Measurements from ENCODE around the gene VWA3B.
"Not testable (repeated sequence)": the region's sequence is repeated elsewhere in the genome, so short reads cannot be mapped to it uniquely, and the experiment has no call there.

Gene VWA3B, protein sequence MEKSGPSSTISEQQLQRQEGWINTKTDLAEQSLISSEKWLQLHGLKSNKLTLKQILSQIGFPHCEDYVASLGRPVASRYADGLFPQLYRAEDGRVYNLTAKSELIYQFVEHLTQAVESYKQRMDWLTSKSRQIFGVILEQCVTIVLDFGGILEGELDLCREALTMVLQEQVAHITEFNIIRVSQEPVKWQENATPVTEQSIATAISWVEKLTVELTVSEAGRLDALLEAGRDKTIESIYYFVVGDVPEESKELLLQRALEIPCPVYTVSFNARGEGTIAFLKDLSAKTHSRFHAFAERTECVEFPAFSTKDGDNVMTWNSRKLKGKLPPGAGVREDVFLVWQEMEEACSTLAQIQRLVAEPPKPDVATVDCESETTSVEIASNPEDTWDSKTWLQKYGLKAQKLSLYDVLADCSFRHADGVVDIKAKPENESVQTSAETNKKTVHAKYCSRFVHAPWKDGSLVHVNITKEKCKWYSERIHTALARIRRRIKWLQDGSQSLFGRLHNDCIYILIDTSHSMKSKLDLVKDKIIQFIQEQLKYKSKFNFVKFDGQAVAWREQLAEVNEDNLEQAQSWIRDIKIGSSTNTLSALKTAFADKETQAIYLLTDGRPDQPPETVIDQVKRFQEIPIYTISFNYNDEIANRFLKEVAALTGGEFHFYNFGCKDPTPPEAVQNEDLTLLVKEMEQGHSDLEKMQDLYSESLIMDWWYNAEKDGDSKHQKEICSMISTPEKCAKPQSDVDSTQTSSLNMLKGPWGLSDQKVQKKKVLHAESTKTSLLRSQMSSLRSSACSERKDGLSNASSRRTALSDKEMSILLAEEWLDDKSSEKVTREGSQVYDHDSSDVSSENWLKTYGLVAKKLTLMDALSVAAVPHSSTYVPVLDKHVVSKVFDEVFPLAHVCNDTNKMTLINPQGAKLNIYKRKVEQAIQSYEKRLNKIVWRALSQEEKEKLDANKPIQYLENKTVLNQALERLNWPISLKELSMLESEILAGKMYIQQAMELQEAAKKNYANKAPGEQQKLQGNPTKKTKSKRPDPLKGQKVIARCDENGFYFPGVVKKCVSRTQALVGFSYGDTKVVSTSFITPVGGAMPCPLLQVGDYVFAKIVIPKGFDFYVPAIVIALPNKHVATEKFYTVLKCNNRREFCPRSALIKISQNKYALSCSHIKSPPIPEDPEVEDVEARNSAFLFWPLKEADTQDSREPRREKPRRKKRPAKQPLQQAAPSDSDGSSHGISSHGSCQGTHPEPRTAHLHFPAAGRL (N-terminal part only)

DNA sequence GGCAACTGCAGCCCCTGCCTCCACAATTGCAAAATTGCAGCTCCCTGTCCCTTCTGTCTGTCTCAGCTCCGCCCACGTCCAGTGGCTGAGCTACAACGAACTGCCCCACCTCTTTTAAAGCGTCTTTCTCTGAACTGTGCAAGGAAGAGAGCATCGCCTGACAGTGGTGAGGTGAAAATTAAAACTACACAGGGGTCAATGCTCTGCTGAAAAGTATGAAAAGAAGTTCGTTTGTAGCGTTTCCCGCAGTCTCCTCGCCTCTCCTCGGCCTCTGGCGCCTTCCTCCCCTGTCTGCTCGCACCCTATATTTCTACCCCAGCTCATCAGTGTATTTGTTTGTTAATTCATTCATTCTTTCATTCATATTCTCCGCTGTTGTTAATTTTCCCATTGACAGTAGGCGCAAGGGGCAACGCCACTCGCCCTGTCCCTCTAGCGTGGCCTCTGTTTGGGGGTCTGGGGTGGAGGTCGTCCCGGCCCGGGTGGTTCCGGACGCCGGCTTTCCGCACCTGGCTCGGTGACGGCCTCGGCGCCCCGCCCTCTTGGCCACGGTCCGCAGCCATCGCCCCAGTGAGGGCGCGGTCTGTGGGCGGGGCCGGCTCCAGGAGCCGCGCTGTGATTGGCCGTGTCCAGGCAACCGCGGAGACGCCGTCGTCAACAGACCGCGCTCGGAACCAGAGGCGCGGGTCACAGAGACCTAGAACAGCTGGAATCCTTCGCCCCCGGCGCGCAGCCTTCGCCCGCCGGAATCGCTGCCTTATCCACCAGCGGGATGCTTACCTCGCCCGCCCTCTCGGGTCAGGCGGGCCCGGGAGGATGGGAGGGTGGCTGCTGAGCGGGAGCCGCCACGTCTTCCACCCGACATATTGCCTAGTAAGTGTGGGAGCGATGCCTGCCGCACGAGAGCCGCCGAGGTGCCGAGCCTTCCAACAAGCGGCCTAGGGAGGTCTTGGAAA lies at the start of gene VWA3B:
Gene VWA3B (plus strand): TSS at position 677 of the 956 bp plus-strand sequence. CDS start 5,926 bp downstream, outside the sequence.
- in situ Hi-C loops (cut with MboI; ENCODE audit: low sequenced_read_pairs) = no loop called here

DNA sequence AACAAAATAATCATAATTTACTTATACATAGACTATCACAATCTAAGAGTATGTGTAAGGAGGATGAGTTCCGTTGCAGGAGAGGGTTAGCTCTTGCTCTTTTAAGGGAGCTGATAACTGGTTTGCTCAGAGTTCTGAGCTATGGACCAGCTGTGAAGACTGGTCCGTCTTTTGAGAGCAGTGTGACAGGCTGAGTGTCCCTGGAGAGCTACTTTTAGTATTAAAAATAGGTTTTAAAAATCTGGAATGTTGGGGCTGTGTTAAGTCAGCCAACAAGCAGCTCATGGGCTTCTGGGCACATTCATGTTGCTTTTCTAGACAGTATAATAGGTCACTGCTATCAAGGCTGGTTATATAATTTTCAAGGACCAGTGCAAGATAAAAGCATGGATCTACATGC lies 49.8 kb upstream of the VWA3B start:
- in situ Hi-C loops (cut with MboI; ENCODE audit: low sequenced_read_pairs) = no loop called here

DNA sequence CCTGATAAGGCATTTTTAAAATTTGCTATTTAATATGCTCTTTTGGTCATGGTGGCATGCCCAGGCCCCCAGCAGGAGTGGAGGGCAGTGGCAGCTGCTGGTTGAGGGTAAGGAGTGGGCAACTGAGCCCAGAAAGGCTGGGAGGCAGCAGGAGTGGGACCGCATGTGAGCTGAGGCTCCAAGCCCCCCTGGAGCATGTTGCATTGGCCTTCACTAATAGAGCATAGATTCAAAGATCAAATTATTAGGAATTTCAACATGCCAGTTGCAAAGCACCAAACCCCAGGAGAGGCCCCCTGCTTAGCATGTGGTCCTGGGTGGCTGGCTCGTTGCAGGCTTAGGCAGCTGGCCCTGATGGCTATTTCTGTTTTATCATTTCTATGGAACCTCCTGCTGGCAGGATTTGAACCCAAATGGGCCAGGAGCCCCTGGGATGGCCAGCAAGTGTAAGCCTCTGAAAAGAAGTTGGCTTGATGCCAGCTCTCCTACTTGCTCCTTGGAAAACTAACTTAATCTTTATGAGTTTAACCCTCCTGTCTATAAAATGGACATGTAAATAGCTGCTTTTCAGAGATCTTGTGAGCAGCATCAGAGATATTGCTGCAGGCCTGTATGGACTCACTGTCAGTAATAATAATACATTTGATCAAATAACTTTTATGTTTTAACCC lies 49.2 kb upstream of the VWA3B start:
- in situ Hi-C loops (cut with MboI; ENCODE audit: low sequenced_read_pairs) = no loop called here

DNA sequence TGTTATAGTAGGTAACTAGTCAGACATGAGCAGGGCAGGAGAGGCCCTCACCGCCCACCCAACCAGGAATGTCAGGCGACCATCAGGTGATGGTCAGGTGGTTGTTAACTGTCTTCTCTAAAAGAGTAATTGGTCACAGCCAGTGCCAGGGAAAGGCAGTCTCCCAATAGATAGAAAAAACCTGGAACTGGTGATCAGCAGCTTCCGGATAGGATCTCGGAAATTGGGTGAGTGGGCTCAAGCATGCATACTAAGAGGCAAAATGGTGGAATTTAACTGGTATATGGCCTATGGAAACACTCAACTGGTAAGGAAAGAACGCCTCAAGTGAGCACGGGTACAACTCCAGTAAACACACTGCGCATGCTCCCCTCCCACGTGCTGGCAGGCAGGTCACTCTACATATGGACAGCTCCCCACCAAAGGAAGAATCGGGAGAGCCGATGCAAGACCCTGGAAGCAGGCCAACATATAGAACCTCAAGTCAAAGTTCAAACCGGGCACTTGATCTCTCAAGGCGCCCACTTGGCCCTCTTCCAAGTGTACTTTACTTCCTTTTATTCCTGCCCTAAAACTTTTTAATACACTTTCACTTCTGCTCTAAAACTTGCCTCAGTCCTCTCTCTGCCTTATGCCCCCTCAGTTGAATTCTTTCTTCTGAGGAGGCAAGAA lies 47.7 kb upstream of the VWA3B start:
- in situ Hi-C loops (cut with MboI; ENCODE audit: low sequenced_read_pairs) = no loop called here

DNA sequence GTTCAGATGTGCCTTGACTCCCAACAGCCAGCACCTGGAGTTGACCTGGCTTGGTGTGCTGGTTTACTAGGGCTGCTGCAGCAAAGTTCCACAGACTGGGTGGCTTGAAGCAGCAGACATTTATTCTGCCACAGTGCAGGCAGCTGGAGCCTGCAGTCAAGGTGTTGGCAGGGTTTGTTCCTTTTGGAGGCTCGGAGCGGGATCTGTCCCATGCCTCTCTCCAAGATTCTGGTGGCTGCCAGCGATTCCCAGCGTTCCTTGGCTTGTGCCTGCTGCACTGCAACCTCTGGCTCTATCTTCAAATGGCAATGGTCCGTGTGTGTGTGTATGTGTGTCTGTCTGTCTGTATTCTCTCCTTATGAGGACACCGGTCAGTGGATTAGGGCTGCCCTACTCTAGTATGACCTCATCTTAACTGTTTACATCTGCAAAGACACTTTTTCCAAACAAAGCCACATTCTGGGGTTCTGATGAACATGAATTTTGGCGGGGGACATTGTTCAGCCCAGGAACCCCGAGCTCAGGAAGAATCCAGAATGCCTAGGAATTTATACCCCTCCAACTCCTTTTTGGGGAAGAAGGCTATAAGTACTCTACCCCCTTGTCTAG lies 46.5 kb upstream of the VWA3B start:
- in situ Hi-C loops (cut with MboI; ENCODE audit: low sequenced_read_pairs) = no loop called here

DNA sequence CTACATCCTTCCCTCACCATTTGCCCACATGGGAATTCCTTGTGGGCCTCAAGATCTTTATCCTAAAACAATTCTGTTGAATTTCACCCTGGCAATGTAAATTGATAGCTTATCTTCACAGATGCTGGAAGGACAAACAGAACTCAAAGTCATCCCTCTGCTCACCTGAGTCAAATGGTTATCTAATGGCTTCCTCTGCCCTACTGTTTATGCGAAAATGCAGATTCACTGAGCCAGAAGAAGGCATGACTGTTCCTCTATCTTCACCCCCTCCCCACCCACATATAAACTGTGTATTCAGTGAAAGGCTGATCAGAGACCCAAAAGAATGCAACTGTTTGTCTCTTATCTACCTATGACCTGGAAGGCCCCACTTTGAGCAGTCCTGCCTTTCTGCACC lies 43.9 kb upstream of the VWA3B start:
- in situ Hi-C loops (cut with MboI; ENCODE audit: low sequenced_read_pairs) = no loop called here

DNA sequence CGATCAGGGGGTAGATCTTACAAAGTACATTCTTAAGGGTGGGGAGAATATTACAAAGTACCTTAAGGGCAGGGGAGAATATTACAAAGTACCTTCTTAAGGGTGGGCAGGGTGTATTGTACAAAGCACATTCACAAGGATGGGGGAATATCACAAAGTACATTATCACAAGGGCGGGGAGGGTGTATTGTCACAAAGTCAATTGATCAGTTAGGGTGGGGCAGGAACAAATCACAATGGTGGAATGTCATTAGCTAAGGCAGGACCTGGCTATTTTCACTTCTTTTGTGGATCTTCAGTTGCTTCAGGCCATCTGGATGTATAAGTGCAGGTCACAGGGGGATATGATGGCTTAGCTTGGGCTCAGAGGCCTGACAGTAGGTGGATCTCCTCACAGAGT lies 42.2 kb upstream of the VWA3B start:
- in situ Hi-C loops (cut with MboI; ENCODE audit: low sequenced_read_pairs) = not testable (repeated sequence)

DNA sequence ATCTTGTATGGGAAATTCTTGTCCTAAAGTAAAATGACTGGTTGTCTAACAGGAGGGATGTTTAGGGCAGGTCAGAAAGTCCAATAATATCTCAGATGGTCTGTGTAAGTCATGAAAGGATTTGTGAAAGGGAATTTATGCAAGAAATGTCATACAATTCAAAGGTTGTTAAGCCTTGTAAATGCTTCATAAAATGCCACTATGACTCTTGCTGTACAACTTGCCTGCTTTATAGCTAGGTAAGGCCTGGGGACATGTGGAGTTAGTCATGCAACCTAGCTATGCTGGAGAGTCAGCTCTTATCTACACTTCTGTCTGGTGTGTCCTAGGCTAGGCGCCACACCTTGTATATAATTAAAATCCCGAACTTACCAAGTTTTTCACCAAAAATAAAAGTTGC lies 36.9 kb upstream of the VWA3B start:
- in situ Hi-C loops (cut with MboI; ENCODE audit: low sequenced_read_pairs) = no loop called here

DNA sequence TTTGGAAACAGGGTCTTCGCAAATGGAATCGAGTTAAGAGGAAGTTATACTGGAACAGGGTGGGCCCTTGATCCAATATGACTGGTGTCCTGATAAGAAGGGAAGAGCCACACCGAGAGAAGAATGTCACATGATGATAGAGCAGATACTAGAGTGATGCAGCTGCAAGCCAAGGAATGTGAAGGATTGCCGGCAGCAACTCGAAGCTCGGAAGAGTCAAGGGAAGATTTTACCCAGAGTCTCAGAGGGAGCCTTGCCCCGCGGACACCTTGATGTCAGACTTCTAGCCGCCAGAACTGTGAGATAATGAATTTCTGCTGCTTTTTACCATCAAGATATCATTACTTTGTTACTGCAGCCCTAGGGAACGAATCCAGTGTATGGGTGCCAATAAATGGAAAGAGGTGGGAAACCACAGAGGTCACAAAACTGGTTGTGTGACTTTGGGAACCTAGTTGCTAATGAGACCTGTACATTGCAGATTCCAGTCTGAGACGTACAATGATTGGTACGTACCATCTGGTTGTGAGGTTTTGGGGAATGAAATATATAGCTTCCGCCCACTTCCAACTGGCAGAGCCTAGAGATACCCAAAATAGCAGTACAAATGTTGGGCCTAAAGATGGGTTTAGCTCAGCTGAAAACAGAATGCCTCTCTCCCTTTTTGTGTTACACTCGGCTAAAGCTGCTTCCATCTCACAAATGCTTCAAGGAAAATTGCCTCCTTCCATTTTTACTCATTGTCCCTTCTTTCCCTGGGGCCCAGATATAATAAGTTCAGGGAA lies 28.6 kb upstream of the VWA3B start:
- in situ Hi-C loops (cut with MboI; ENCODE audit: low sequenced_read_pairs) = no loop called here

DNA sequence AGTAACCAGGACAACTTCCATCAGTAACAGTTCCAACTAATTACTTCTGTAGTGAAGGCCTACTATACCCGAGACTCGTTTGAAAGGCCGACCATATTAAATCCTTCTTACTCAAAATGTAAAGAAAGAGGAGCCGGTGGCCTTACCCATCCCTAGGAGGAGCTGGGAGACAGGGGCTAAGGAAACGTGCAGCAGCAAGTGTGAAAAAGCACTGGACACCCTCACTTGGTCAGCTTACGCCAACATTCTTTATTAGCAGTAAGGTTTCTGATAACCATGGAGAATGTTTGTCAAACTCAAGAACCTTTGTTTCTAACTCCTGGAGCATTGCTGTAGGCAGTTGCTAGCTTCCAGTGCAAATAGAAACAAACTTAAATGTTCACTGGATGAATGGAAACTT lies 26.7 kb upstream of the VWA3B start:
- in situ Hi-C loops (cut with MboI; ENCODE audit: low sequenced_read_pairs) = no loop called here

DNA sequence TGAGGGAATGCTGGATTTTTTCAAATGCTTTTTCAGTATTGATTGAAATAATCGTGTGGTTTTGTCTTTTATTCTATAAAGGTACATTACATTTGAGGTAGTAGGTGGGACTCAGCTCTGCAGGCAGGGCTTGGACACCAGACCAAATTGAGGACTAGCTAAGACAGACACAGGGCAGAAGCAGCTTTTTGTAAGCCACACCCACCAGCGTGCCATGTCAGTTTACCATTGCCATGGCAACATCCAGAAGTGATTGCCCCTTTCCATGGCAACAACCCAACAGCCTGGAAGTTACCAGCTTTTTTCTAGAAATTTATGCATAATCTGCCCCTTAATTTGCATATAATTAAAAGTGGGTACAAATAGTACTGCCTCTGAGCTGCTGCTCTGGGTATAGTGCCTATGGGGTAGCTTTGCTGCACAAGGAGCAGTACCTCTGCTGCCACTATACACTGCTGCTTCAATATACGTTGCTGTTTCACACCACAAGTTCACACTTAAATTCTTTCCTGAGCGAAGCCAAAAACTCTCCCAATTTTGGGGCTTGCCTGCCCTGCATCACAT lies 23.6 kb upstream of the VWA3B start:
- in situ Hi-C loops (cut with MboI; ENCODE audit: low sequenced_read_pairs) = no loop called here

DNA sequence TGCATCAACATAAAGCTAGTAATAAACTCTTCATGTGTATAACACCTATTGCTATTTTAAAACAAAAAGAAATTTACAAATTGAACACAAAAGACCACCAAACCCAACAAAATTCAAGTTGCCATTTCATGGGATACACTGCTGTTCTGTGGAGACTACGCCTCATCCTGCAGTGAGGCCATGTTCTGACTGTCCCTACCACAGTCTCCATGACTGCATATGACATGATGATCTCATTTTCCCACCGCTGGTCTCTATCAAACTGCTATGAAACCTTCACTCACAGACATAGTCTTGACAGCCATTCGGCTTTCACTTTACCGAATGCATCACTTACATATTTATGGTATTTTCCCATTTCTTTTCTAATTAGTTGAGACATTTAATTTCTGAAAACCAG lies 21.2 kb upstream of the VWA3B start:
- in situ Hi-C loops (cut with MboI; ENCODE audit: low sequenced_read_pairs) = no loop called here

DNA sequence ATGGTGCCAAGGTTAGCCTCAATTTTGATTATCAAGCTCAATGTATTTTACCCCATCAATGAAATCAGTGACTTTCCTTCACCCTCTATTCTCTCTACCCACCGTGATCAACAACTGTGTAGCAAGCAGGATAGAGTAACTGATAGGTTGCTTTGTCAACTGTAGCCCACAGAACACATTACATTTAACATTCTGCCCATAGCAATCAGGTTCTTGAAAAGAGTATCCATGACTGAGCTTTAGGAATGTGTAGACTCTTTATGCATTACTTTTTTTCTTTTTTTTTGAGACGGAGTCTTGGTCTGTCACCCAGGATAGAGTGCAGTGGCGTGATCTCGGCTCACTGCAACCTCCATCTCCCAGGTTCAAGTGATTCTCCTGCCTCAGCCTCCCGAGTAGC lies 19.8 kb upstream of the VWA3B start:
- in situ Hi-C loops (cut with MboI; ENCODE audit: low sequenced_read_pairs) = no loop called here

DNA sequence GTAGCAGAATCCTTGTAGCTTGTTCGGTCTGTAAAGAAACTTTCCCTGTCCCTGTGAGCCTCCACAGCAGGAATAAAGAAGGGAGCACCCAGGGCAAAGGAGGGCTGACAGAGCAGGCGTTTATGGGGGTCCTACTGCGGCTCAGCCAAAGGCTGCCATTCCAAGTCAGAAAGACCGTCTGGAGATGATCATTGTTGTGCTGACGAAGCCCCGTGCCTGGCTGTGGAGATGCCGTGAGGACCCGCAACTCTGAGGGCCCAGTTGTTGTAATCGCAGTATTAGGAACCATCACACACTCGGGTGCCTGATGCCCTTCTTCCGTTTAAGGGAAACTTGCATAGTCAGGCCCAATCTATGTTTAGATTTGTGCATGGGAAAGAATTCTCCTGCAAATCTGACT lies 16.9 kb upstream of the VWA3B start:
- in situ Hi-C loops (cut with MboI; ENCODE audit: low sequenced_read_pairs) = no loop called here

DNA sequence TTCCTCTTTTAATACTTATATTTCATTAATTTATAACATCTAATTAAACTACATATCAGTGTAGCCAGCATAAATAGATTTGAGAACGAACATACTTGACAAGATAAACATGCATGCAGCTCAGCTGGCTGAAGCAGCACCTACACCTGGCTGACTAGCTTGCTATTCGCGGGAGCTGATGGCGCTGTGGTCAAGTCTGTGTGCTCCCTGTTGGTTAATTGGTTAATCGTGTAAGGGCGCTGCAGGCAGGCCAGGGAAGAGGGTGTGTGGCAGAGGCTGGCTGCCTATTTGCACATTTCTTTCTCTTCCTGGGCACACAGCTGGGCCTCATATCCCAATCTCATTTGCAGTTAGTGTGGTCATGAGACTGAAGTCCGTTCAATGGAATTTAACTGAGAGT lies 14.5 kb upstream of the VWA3B start:
- in situ Hi-C loops (cut with MboI; ENCODE audit: low sequenced_read_pairs) = no loop called here

DNA sequence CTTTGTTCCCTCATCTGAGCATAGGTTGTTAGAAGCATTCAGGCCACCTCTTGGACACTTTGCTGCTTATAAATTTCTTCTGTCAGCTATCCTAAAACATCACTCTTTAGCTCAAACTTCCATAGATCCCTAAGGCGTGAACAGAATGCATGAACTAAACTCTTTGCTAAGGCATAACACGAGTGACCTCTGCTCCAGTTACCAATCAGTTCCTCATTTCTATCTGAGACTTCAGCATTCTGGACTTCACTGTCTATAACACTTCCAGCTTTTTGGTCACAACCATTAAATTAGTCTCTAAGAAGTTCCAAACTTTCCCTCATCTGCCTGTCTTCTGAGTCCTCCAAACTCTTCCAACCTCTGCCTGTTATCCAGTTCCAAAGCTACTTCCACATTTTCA lies 8.3 kb upstream of the VWA3B start:
- in situ Hi-C loops (cut with MboI; ENCODE audit: low sequenced_read_pairs) = no loop called here

DNA sequence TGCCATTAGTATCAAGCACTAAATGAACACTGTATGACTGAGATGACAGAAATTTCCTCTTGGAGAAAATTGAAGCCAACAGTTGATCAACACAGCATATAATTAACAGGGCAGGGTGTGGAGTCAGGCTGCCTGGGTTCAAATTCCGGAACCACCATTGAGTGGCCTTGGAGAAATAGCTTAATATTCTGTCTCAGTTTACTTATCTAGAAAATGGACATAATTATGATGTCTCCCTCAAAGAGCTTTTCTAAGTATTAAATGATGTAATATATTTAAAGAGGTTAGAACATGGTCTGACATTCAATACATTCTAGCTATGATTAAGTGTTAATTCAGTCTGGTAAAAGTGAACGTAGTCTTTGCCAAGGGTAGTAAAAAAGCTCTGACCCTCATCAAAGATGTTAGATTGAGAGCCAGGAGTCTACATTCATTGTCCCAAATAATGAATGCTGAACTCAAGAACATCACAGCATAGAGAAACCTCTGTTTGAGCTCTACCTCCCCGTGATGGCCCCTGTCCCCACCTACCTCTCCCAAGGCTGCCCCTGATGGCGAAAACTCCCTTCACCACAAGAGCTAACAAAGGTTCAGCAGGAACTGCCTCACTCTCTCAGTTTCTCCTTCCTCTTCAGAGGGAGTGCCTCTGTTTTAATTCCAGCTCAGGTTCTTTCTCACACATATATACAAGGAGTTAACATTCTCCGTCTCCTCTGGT lies 2.7 kb upstream of the VWA3B start:
- in situ Hi-C loops (cut with MboI; ENCODE audit: low sequenced_read_pairs) = no loop called here

Measured in hTERT RPE-1 (cell line).